ENCODE results near the gene NCAPG2. TPM values are rescaled to one million over a fixed set of nuclear protein-coding genes. Genes with fewer than 3 reads are reported as not detected.

NCAPG2 gene
- polyA plus RNA-seq, 1 of the 3 experiments (the other 2 are of a cell fraction): 25.0 TPM

GRCh38 chr7:158722574-158723237 is 18.1 kb upstream of the NCAPG2 start:
- WGBS (ENCODE audit: low lambda C conversion rate): 88% methylated on average over 6 of the region's 6 CpGs
- no peaks in the 10 kb centered on the region for H3K9me2 ChIP-seq
- no peak overlapping the region for H2AFZ ChIP-seq (ENCODE audit: low read depth)
- no peak overlapping the region for H3K9ac ChIP-seq
- no peak overlapping the region for H3K4me2 ChIP-seq
- no peak for DNase-seq
- H3K36me3 ChIP-seq (replicated peaks in 1 of 2; ENCODE audit: control insufficient read depth in 1 of 2, insufficient read depth in 2 of 2, low read length in 1 of 2): no peaks in the 10 kb centered on the region
- no peaks in the 10 kb centered on the region for H3K9me3 ChIP-seq
- H3K79me2 ChIP-seq (ENCODE audit: insufficient read depth): no peaks in the 10 kb centered on the region
- no peaks in the 10 kb centered on the region for H3K27me3 ChIP-seq (ENCODE audit: insufficient read depth)
- peaks cover 4% of the 10 kb centered on the region for H3F3A ChIP-seq (replicated peaks; ENCODE audit: insufficient read depth)
- no peak for TF ChIP-seq TCF12 (IDR thresholded peaks at IDR 0.05)
- no peak for TF ChIP-seq NRF1 (IDR thresholded peaks at IDR 0.05; ENCODE audit: low read depth, low read length)
- no peak for TF ChIP-seq FOXM1 (IDR thresholded peaks at IDR 0.05; ENCODE audit: low read depth)
- TF ChIP-seq EZH2phosphoT487 (IDR thresholded peaks at IDR 0.05; ENCODE audit: borderline replicate concordance, low read depth): no peak
- TF ChIP-seq GABPA (IDR thresholded peaks at IDR 0.05; ENCODE audit: low read depth): no peak
- TF ChIP-seq EP300 (IDR thresholded peaks at IDR 0.05; ENCODE audit: borderline replicate concordance in 1 of 2, low read depth in 1 of 2, low read length in 1 of 2): no peak
- TF ChIP-seq FOXJ3 (CRISPR knock-in tag; IDR thresholded peaks at IDR 0.05): no peak
- TF ChIP-seq, protein P1, sequence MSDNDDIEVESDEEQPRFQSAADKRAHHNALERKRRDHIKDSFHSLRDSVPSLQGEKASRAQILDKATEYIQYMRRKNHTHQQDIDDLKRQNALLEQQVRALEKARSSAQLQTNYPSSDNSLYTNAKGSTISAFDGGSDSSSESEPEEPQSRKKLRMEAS (IDR thresholded peaks at IDR 0.05; ENCODE audit: low read depth): no peak
- no peak for TF ChIP-seq TAF1 (IDR thresholded peaks at IDR 0.05; ENCODE audit: borderline replicate concordance, low read depth, low read length)
- no peak for TF ChIP-seq JUND (IDR thresholded peaks at IDR 0.05)
- TF ChIP-seq, protein P2, sequence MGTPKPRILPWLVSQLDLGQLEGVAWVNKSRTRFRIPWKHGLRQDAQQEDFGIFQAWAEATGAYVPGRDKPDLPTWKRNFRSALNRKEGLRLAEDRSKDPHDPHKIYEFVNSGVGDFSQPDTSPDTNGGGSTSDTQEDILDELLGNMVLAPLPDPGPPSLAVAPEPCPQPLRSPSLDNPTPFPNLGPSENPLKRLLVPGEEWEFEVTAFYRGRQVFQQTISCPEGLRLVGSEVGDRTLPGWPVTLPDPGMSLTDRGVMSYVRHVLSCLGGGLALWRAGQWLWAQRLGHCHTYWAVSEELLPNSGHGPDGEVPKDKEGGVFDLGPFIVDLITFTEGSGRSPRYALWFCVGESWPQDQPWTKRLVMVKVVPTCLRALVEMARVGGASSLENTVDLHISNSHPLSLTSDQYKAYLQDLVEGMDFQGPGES (IDR thresholded peaks at IDR 0.05; ENCODE audit: low read depth, low read length): no peak
- TF ChIP-seq RCOR1 (IDR thresholded peaks at IDR 0.05; ENCODE audit: low read length): no peak
- TF ChIP-seq CHD2 (IDR thresholded peaks at IDR 0.05; ENCODE audit: low read length, partially characterized antibody): no peak
- TF ChIP-seq, protein P3, sequence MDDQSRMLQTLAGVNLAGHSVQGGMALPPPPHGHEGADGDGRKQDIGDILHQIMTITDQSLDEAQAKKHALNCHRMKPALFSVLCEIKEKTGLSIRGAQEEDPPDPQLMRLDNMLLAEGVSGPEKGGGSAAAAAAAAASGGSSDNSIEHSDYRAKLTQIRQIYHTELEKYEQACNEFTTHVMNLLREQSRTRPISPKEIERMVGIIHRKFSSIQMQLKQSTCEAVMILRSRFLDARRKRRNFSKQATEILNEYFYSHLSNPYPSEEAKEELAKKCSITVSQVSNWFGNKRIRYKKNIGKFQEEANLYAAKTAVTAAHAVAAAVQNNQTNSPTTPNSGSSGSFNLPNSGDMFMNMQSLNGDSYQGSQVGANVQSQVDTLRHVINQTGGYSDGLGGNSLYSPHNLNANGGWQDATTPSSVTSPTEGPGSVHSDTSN (IDR thresholded peaks at IDR 0.05): no peak
- no peak for TF ChIP-seq RXRA (IDR thresholded peaks at IDR 0.05; ENCODE audit: borderline replicate concordance, low read depth)
- no peak for TF ChIP-seq POLR2AphosphoS5 (IDR thresholded peaks at IDR 0.05; ENCODE audit: low read depth, low read length)
- no peak for TF ChIP-seq USF1 (IDR thresholded peaks at IDR 0.05; ENCODE audit: borderline replicate concordance, low read depth)
- TF ChIP-seq, protein P4, sequence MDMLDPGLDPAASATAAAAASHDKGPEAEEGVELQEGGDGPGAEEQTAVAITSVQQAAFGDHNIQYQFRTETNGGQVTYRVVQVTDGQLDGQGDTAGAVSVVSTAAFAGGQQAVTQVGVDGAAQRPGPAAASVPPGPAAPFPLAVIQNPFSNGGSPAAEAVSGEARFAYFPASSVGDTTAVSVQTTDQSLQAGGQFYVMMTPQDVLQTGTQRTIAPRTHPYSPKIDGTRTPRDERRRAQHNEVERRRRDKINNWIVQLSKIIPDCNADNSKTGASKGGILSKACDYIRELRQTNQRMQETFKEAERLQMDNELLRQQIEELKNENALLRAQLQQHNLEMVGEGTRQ (IDR thresholded peaks at IDR 0.05; ENCODE audit: borderline replicate concordance, low read depth, low read length): no peak
- H3K4me3 ChIP-seq (ENCODE audit: low read depth in 2 of 2, low read length in 1 of 2): no peak overlapping the region
- H3K4me1 ChIP-seq (ENCODE audit: control insufficient read depth in 1 of 2, insufficient read depth in 2 of 2, low read depth in 1 of 2, low read length in 1 of 2): no peaks in the 10 kb centered on the region
- ChIA-PET CTCF (interaction anchor here (1.2 kb wide), 1 partner anchor 11 kb away, joined by 4 read pairs; no protein-coding TSS in a partner anchor), POLR2A (no interaction called here)
- H4K20me1 ChIP-seq (ENCODE audit: insufficient read depth): no peaks in the 10 kb centered on the region
- H3K27ac ChIP-seq (ENCODE audit: low read depth in 2 of 2, low read length in 1 of 2): no peak overlapping the region

Measured in SK-N-SH (cell line).